Left cardiac atrium (tissue), 4 donors: Measurements from ENCODE around the gene POLR2E. TPM values are rescaled to one million over a fixed set of nuclear protein-coding genes. Genes with fewer than 3 reads are reported as not detected.

Experiments
- ATAC-seq, 2 donors: fragments of 200-7000 bp; cut with Tn5 transposase; one replicate each; pipeline ENCODE4 v1.9.1; 2020; ENCODE audit warnings: mild to moderate bottlenecking in 2 of 2, moderate library complexity in 2 of 2
- DNase-seq: peaks from one replicate; pipeline ENCODE4 v3.0.0-alpha.2; 2020
- intact Hi-C, 2 donors: fragments of 100-400 bp; cut with DNase I; formaldehyde crosslinking; loops; one replicate each; pipeline versions ENCODE4 v1.14.1 to v1.15.1; 2022 to 2023
- long read RNA-seq: library from polyadenylated mRNA; unstranded; transcript quantifications from one replicate; pipeline ENCODE4 v2.0.0, GENCODE V29; 2021
- total RNA-seq, 2 donors: library from RNA; stranded (reverse); fragmentation: NEBNext Ultra II Directional; extraction: Animal tissue kit (Norgen Biotek cat#: 25700); gene quantifications; one replicate each; pipeline ENCODE4 v1.2.1, GENCODE V29; 2021
- donor health status: DM: no; HTN: yes; CAD: no.
- donor health status: DM: no; HTN: yes; CAD: no; lungs with severe emphysema.
- donor health status: DM: yes; HTN: yes; CAD: no.
- donor health status: Dilated cardiomyopathy.

The POLR2E gene
- total RNA-seq: 100 to 1,000 TPM; 142 to 143 TPM
- long read RNA-seq, transcript POLR2E-213 (8 exons, 2,831 nt): major isoform, 141 of 153 reads
- long read RNA-seq, partial matches to known transcripts: 1 of 153 reads
- long read RNA-seq, other reads (novel, unspliced or antisense): 5 of 153 reads

DNA sequence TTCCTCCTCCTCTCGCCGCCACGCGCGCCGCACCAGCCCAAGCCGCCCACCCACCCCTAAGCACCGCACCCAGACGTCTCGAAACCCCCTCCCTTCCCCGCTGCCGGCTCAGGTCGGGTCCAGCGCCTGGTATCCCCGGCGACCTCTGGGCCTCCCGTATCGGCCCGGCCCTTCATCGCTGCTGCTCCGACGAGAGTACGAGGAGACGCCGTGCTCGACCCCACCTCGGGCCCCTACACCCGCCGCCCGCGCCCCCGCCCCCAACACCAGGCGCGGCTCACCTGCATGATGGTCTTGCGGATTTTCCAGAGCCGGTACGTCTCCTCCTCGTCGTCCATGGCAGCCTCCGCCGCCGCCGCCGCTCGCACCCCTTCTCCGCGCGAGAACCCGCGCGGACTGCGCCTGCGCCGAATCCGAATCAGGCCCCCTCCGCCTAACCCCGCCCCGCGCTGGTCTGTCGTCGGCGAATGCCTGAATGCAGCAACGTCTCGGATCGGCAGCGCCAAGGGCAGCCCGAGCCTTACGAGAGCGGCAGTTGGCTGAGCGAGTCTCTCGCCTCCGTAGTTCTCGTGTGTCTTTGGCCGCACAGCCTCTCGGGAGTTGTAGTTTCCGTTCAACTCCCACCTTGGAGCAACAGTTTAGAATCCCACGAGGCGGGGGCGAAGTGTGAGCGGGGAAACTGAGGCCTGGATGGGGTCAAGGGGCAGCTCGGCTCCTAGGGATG, at the start of gene POLR2E:
Gene POLR2E, minus strand, starts transcription at position 398 of the 724 bp plus-strand sequence. Its CDS starts 60 bp downstream, at position 338.
- ATAC-seq (peak; percentile 94 to 97), DNase-seq (peak; percentile 99)
- intact Hi-C loops: no loop called here

DNA sequence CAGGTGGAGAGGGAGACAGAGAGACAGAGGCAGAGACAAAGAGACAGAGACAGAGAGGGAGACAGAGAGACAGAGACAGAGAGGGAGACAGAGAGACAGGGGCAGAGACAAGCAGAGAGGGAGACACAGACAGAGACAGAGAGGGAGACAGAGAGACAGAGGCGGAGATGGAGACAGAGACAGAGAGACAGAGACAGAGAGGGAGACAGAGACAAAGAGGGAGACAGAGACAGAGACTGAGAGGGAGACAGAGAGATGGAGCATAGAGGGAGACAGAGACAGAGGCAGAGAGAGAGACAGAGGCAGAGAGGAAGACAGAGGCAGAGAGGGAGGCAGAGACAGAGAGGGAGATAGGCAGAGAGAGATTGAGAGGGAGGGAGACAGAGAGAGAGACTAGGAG, 49.6 kb upstream of the POLR2E start:
- no peak for ATAC-seq
- intact Hi-C loops: no loop called here
- no peak for DNase-seq

DNA sequence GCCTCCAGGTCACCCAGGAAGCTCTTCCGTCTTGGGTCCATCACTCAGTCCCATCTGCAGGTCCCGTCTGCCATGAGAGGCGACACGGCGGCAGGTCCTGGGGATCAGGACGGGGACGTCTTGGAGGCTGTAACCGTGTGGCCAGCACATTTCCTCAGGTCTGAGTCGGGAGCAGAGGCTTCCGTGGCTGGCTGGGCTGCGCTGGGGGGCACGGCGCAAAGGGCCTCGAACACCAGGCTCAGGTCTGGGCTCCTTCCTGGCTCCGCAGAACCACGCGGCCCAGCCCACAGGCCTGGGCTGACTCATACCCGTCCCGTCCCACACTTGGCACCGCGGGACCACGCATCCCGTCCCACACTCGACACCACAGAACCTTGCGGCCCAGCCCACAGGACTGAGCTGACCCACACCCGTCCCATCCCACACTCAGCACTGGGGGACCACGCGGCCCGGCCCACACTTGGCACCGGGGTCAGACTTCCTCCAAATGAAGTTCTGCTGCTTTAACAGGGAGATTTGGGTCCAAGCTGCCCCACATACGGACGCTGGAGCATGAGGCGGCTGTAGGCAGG, 48.7 kb upstream of the POLR2E start:
- intact Hi-C loops: no loop called here
- ATAC-seq: peak in 1 of 2 donors; percentile 6
- DNase-seq: no peak

DNA sequence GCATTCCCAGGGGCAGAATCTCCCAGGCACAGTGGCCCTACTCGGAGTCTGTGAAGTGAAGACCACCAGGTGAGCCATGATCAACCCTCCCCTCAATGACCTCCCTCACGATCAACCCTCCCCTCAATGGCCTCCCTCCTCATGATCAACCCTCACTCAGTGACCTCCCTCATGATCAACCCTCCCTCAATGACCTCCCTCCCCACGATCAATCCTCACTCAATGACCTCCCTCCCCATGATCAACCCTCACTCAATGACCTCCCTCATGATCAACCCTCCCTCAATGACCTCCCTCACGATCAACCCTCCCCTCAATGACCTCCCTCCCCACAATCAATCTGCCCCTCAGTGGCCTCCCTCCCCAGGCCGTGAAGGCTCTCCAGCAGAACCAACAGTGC, 46.8 kb upstream of the POLR2E start:
- intact Hi-C loops: no loop called here
- DNase-seq: no peak

DNA sequence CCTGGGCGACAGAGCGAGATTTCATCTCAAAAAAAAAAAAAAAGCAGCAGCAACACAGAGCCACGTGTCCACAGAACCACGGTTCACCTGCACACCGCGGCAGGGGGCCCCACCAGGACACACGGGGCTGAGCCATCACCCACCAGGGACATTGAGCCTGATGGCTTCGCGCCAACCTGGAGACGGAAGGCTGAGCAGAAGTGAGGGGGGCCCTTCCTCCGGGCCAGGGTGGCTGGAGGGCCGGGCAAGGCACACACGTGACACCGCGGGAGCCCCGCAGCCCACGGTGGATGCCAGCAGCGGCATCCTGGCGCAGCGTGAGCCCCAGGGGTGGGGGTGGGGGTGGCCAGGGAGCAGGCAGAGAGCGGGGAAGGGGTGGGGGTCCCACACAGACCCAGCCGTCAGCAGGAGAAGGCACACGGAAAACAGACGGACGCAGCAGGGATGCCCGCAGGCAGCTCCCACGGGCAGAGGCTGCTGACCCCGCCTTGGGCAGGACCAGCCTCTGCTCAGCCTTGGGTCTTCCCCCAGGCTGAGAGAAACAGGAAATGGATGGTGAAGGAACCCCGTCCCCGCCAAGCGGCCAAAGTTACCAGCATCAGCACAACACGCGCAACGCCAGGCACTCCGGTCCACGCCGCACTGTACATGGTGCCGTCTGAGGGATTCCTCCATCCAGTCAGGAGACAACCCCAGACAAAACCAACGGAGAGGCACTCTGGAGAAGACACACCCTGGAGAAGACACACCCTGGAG, 45.3 kb upstream of the POLR2E start:
- peak in 1 of 2 donors; percentile 8 for ATAC-seq
- intact Hi-C loops: no loop called here
- no peak for DNase-seq

More for the DNA sequence above, 46.8 kb upstream of the POLR2E start:
- ATAC-seq: peak; percentile 45 to 48

DNA sequence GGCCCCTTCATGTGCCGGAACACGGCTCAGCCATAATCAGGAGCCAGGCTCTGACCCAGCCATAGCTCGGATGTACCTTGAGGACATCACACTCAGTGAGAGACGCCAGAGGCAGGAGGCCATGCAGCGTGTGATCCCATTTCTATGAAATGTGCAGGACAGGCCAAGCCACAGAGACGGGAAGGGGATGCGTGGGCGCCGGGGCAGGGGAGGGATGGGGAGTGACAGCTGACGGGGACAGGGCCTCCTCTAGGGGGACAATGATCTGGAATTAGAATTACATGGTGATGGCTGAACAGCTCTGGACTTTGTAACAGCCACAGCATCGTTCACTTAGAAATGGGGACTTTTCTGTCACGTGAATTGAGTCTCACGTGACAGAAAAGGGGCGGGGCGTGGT, 44.0 kb upstream of the POLR2E start:
- no peak for DNase-seq
- no peak for ATAC-seq
- intact Hi-C loops: no loop called here

DNA sequence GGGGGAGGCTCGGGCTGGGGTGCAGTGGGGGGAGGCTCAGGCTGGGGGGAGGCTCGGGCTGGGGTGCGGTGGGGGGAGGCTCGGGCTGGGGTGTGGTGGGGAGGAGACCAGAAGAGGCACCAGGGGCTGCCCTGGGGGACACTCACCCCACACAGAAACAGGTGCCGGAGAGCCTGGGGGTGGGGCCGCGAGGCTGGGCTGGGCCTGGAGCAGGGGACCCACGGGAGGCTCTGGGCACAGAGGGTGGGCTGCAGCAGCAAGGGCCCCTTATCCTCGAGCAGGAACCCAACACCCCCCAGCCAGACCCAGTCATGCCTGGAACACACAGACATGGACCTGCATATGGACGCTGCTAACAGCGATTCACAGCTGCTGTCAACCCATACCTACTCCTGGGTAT, 42.9 kb upstream of the POLR2E start:
- ATAC-seq: no peak
- intact Hi-C loops: no loop called here
- no peak for DNase-seq

DNA sequence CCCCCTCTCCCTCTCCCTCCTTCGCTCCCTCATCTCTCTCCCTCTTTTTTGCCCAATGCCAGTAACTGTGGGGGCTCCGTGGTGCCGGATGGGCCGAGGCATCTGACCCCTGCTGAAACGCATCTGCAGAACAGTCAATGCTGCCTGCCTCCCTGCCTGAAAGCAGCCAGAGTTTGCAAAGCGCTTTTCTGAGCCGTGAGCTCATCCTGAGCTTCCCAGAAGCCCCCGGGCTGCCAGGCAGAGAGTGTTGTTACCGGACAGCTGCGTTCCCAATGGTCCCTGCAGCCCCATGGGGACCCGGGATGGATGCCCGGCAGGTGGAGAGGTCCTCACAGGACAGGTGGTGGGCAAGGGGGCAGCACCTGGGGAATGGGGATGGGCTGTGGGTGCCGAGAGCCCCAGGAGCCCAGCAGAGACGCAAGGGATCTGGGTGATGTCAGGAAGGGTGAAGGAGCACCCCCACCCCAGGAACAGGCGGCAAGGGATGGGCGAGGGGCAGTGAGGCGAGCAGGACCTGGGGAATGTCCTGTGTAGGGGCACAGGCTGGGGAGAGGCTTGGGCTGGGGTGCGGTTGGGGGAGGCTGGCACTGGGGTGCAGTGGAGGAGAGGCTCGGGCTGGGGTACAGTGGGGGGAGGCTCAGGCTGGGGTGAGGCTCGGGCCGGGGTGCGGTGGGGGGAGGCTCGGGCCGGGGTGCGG, 41.6 kb upstream of the POLR2E start:
- intact Hi-C loops: no loop called here
- no peak for DNase-seq
- ATAC-seq: no peak

DNA sequence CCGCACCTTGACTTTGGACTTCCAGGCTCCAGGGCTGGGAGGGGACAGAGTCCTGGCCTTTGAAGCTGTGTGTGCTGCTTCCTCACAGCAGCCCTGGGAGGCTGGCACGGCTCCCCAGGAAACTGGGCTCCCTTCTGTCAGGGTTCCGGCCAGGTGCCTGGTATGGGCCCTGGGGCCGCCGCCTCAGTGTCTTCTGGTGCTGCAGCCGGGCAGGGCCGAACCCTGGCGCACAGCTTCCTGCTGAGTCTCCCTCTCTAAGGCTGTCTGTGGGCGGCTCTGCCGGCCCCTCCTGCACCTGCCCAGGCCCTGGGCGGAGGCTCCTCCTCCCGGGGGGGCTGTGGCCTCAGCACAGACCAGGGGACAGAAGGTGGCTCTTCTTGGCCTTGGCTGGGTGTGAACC, 41.0 kb upstream of the POLR2E start:
- ATAC-seq (no peak), DNase-seq (no peak)
- intact Hi-C loops: no loop called here

DNA sequence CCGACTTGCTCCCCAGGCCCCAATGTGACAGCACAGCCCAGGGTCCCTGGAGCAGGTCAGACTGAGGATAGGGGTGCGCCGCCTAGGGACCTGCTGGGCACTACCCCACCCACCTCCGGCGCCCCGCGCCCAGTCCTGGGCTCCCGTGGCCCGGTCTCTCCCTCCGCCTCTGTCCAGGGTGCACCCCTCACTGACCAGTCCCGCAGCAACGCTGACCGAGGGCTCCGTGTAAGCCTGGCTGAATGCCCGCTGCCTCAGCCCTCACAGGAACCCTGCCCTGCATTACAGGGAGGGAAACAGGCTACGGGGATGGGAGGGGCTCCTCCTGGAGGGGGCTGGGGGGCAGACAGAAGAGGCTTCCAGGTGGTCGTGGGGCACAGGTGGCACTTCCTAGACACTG, 40.3 kb upstream of the POLR2E start:
- intact Hi-C loops: no loop called here
- ATAC-seq (no peak), DNase-seq (no peak)

DNA sequence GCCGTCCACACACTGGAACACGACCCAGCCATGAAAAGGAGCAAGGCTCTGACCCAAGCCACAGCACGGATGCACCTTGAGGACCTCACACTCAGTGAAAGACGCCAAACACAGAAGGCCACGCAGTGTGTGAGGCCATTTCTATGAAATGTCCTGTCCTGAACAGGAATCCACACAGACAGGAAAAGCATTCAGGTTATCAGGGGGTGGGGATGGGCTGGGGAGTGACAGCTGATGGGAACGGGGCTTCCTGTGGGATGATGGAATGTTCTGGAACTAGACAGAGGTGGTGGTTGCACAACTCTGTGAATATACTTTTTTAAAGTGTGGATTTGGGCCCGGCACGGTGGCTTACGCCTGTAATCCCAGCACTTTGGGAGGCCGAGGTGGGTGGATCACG, 39.3 kb upstream of the POLR2E start:
- no peak for DNase-seq
- no peak for ATAC-seq
- intact Hi-C loops: loop anchor here in 1 of 2 donors (5.0 kb wide), 1 partner anchor 38 kb away; the partner anchor contains the start of gene SBNO2

DNA sequence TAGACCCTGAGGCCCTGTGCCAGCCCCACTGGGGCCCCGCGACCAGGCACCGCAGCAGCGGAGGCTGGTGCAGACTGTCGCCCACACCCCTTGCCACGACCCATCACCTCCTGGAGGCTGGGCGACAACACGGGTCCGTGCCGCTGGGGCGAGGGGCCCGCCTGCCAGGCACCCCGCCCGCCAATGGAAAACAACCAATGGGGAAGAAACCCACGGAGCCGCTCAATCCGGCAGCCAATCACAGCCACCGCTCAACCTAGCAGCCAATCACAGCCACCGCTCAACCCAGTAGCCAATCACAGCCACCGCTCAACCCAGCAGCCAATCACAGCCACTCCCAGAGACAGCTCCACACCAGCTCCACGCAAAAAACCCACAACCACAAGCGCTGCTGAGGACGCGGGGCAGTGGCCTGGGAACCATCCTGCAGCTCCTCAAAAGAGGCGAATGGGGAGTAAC, 38.3 kb upstream of the POLR2E start:
- peak in 1 of 2 donors; percentile 1 for ATAC-seq
- intact Hi-C loops: loop anchor here in 1 of 2 donors (5.0 kb wide), 1 partner anchor 39 kb away; the partner anchor contains the start of gene SBNO2
- peak; percentile 52 for DNase-seq

DNA sequence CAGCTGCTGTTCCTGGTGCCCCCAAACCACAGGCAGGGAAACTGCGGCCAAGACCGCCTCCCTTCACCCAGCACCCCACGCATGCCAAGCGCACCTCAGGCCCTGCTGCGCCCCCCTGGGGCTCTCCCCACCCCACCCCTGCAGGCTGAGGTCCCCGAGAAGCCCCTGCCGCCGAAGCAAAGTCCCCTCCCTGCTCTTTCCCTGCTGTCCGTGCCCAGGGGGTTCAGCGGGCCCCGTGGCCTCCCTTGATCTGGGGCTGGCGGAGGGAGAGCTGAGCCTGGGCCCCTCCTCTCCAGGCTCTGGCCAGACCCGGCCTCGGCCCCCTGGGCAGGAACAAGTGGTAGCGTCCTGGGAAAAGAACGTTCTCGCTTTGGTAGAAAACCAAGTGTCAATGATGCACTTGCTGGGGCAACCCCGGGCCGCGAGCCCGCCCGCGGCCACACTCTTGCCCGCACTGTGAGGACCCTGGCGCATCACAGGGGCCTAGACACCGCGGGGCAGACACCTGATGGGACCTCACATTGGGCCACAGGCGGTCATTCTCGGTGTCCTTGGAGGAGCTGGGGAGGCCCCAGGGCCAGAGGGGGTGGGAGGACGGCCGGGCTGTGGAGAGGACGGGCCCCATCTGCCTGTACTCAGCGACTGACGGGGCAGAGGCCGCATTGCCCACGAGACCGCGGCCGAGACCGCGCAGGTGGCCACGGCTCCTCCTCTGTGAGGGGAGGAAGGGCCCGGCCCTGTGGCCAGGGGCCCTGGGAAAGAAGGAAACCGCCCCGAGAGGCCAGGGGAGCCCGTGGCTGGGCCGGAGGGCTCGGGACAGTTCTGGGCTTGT, 37.6 kb upstream of the POLR2E start:
- intact Hi-C loops: loop anchor here in 1 of 2 donors (5.0 kb wide), 1 partner anchor 40 kb away; the partner anchor contains the start of gene SBNO2
- ATAC-seq: peak; percentile 5 to 11
- no peak for DNase-seq

DNA sequence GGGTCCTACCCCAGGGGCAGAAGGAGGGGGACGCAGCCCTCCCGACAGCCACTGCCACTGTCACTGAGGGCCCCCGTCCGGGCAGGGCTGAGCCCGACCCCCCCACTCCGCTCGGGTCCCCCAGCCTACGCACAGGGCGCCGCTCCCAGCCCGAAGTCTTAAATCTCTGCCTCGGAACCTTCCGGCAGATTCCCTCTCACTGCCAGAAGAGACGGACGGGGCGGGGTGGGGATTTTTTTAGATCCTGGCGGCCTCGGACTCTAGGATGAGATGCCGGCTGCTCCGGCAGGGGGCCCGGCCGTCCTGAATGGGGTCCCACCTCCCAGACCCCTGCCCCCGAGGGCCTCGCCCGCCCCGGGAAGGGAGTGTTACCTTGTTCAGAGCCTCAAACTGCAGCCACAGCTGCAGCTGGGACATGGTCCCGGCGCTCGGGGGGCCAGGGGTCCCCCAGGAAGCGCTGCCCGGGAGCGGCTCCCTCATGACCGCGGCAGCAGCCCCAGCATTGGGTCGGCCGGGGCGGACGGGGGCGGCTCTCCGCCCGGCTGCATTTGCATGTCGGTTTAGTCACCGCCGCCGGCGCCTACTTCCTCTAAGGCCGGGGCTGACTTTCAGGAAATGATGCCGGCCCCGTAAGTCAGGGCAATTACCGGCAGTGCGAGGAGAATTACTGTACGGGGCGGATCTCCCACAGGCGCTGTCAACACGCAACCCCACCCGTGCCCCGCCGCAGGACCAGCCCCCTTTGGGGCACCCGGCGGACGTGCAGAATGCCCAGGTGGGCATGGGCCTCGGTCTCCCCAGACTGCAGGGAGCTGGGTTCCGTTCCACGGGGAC, 36.8 kb upstream of the POLR2E start:
- intact Hi-C loops: loop anchor here in 1 of 2 donors (5.0 kb wide), 1 partner anchor 40 kb away; the partner anchor contains the start of gene SBNO2
- peak; percentile 96 for DNase-seq
- ATAC-seq: peak; percentile 77 to 86

DNA sequence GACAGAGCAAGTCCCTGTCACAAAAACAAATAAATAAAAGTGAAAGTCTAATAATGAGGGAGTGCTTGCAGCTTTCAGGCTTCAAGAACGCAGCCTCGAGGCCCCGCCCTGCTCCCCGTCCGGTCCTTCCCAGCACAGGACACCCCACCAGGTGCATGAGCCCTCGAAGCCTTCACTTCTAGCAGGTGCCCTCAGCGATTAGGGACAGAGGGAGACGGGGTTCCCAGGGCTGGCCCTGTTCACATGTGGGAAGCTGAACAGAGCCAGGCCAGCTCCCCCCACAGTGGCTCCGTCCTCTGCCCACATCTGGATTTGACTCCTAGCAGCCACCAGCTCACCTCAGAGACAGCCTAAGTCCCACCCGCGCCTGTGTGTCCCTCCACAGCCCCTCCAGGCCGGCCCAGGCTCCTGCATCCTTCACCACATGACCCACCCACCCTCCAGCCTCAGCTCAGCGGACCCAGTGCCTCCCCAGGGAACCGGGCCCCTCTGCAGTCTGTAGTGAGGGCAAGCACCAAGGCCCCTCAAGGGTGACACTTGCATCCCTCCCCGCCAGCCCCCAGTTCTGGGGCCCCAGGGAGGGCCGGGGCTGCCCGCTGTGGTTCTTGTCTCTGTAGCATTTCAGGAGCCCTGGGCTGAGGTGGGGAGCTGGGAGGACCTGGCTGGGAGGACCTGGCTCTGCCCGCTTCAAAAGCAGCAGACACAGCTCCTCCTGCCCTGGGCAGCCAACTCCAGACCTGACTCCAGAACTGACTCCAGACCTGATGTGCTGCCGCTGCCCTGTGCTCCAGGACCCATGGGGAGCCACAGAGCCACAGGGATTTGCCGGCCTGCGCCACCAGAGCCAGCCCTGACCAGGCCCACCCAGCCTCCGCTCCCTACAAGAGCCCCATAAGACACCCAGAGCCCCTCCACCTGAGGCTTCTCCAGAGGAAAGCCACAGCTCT, 35.9 kb upstream of the POLR2E start:
- intact Hi-C loops: loop anchor here in 1 of 2 donors (5.0 kb wide), 1 partner anchor 41 kb away; the partner anchor contains the start of gene SBNO2
- ATAC-seq: peak in 1 of 2 donors; percentile 4
- peak; percentile 40 for DNase-seq

DNA sequence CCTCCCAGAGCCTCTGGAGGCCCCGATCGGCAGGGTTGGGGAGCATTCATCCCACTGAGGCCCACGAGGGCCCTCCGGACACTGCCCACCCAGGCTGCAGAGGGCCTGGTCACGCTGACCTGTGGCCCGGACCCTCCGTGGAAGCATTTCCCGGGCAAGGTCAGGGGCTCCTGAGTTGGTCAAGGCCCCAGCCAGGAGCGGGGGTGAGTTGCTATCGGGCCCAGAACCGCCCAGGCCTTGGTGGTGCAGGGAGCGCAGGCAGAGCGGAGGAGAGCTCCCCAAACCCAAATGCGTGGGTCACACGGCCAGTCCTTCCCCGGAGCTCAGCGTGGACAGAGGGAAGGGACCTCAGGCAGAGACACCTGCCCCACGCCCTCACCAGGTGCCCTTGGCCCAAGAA, 34.4 kb upstream of the POLR2E start:
- DNase-seq: peak; percentile 26
- intact Hi-C loops: no loop called here
- no peak for ATAC-seq
